NCI-H128 (cell line): ENCODE data around the gene TMC3.

ENCODE experiments used
- DNase-seq: peaks from one replicate; lab custom pipeline; 2025; ENCODE audit not compliant: unreplicated experiment; lab: John Stamatoyannopoulos, UW

TMC3 gene

GRCh38 chr15:81282911-81283310, 91.1 kb downstream of the TMC3 start:
- no peak for DNase-seq

GRCh38 chr15:81282606-81282895, 91.5 kb downstream of the TMC3 start:
- DNase-seq: no peak

GRCh38 chr15:81281766-81282605, 92.0 kb downstream of the TMC3 start:
- no peak for DNase-seq

GRCh38 chr15:81281456-81281735, 92.6 kb downstream of the TMC3 start:
- no peak for DNase-seq
